C4-2B (cell line): ENCODE results near the gene FCMR.

Source experiments
- H3K27ac ChIP-seq: fragments of 450-650 bp; 2 replicates; pipeline ENCODE4 v1.5.1; 2017
- ZFX ChIP-seq: fragments of 450-650 bp; IDR thresholded peaks from 2 replicates; pipeline ENCODE4 v1.6.1; 2017
- TF ChIP-seq, protein P1 (sequence below): fragments of 450-650 bp; conservative IDR thresholded peaks from 2 replicates; pipeline ENCODE4 v1.5.1; 2017; ENCODE audit warnings: mild to moderate bottlenecking

FCMR gene

DNA sequence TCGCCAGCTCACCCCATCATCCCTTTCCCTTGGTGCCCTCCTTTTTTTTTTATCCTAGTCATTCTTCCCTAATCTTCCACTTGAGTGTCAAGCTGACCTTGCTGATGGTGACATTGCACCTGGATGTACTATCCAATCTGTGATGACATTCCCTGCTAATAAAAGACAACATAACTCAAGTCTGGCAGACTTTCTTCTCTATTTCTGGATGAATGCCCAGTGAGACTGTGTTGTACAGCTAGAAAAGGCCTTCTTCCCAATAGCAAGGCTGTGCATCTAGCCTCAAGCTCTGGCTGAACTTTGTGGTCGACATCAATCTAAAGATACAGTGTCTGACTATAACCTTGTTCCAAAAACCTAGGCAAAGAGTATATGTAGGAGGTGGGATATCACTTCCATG lies 18.1 kb downstream of the FCMR start:
- TF ChIP-seq ZFX = no peak
- TF ChIP-seq, protein P1, sequence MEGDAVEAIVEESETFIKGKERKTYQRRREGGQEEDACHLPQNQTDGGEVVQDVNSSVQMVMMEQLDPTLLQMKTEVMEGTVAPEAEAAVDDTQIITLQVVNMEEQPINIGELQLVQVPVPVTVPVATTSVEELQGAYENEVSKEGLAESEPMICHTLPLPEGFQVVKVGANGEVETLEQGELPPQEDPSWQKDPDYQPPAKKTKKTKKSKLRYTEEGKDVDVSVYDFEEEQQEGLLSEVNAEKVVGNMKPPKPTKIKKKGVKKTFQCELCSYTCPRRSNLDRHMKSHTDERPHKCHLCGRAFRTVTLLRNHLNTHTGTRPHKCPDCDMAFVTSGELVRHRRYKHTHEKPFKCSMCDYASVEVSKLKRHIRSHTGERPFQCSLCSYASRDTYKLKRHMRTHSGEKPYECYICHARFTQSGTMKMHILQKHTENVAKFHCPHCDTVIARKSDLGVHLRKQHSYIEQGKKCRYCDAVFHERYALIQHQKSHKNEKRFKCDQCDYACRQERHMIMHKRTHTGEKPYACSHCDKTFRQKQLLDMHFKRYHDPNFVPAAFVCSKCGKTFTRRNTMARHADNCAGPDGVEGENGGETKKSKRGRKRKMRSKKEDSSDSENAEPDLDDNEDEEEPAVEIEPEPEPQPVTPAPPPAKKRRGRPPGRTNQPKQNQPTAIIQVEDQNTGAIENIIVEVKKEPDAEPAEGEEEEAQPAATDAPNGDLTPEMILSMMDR = no peak
- peak overlapping the region; percentile 5; the same call in 1 of the 2 replicates for H3K27ac ChIP-seq

DNA sequence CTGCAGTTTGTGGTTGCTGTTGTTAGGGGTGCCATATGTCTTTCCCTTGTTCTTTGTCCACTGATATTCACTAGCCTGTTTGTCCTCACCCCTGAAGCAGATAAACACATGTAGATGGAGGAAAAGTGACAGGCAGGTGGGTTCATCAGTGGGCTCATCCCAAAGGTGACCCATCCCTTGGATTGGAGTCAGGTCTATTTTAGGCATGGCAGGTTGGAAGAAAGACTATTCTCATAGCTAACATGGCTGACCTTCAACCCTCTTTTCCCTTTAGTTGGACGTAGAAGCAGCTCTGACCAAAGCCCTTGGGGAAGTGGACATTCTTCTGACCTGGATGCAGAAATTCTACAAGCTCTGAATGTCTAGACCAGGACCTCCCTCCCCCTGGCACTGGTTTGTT lies 19.0 kb downstream of the FCMR start:
- TF ChIP-seq, protein P1 = no peak
- no peak for TF ChIP-seq ZFX
- no peak overlapping the region; the same call in 1 of the 2 replicates for H3K27ac ChIP-seq

DNA sequence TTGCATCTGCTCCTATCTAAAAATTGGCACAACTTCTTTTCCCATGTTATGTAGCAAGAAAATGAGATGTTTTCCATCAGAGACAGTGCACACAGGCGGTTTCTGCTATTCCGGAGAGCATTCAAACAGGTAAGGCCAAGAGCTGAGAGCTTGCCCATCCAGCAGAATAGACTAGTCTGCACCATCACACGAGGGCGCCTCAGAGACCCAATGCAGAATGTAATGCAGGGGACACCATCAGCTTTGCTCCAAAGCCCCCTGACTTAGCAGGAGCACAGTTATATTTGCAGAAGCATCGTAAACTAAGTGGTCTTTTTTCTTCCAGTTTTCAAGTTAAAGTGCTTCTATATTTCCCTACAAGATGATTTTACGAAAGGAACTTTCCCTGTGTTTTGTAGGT lies 19.8 kb downstream of the FCMR start:
- TF ChIP-seq, protein P1 = no peak
- no peak for TF ChIP-seq ZFX
- no peak overlapping the region for H3K27ac ChIP-seq

DNA sequence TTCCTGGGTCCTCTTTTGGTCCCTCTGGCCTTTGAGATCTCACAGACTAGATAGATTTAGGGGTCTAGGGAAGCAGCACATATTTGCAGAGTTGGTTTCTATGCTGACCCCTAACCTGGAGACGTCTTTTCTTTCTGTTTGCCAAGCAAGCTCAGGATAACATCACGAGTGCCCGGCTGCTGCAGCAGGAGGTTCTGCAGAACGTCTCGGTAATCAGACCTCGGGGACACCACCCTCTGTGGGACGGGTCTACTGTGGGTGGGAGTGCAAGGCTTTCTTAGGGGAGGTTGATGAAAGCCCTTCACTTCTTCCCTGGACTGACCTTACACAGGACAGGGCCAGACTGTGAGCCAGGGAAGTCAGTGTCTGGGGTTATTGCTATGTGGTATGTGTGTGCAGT lies 21.6 kb downstream of the FCMR start:
- no peak overlapping the region for H3K27ac ChIP-seq
- TF ChIP-seq, protein P1 = no peak
- TF ChIP-seq ZFX = no peak

DNA sequence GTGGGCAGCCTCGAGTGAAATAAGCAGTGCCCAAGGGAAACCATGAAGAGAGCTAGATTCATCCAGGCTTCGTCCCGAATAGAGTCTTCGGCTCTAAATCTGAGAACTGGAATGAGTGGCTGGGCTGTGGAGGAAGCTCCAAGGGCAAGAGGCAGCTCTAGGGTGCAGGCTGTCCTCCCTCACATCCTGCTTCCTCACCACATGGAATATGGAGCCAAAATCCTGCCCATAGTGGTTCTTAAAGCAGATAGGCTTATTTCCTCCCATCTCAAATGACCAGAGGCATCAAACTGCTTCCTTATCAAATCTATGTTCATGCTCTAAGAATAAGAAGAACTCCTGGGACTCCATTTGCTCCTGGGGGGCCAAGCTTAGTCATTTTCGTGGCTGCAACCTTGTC lies 22.0 kb downstream of the FCMR start:
- TF ChIP-seq, protein P1 = no peak
- TF ChIP-seq ZFX = no peak
- H3K27ac ChIP-seq = no peak overlapping the region

DNA sequence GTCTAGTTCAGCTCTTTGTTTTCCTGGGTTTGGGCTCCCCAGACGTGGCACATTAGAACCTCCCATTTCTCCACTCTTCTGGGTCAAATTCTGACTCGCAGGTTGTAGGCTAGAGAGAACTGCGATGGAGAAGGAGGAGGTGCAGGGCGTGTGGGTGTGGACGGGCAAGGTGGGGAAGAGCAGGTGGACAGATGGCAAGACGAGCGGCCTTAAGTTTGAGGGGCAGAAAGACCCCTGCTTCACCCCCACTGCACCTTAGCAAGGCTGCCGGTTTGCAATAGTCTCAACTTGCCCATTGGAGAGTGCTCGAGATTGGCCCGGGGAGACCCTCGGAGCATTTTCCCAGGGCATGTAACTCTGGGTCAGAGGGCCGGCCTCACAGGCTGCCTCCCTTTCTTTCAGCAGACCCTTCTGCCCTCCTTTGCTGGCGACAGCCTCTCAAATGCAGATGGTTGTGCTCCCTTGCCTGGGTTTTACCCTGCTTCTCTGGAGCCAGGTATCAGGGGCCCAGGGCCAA lies 22.8 kb downstream of the FCMR start:
- no peak overlapping the region for H3K27ac ChIP-seq
- TF ChIP-seq, protein P1 = no peak
- TF ChIP-seq ZFX = no peak

DNA sequence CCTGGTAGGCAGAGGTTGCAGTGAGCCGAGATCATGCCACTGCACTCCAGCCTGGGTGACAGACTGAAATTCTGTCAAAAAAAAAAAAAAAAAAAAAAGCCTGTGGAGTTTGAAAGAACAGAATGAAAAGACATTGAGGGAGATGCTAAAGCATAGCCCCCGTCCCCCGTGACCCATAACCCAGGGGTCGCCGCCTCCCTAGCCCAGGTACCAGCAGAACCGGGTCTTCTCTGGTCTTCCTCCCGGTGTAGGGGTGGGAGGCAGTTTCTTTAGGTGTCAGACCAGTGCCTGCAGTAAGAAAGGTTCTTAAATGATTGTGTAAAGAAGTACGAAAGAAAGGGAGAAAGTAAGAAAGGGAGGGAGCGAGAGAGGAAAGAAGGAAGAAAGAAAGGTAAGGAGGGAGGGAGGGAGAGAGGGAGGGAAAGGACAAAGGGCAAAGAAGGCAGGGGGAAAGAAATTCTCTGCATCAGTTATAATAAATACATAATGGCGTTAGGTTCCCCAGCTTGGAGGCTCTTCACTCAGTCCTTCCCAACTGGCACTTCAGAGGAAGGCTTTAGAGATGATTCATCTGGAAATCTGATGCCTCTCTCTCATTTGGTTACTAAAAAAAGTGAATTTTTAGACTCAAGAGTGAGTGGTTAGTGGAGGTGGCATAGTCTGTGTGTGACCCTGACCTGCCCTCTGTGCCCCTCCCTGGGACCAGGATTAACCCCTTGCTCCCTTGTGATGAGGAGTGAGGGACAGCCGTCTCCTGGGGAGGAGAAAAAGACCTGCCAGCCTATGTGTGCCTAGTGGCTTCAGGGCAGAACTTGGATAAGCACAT lies 23.4 kb downstream of the FCMR start:
- TF ChIP-seq ZFX = no peak
- TF ChIP-seq, protein P1 = no peak
- no peak overlapping the region for H3K27ac ChIP-seq
